Activated CD4-positive, alpha-beta memory T cell treated with anti-CD3 and anti-CD28 coated beads, Interleukin-2, amount 10 ng/mL, durations not matched to agents 7 days and 5 days (primary cell): ENCODE data around the gene SLC19A2. TPM values are rescaled to one million over a fixed set of nuclear protein-coding genes. Genes with fewer than 3 reads are reported as not detected.
A peak's percentile ranks its signal among the peaks of the same experiment; 100 is the strongest.
"Not testable (repeated sequence)": the region's sequence is repeated elsewhere in the genome, so short reads cannot be mapped to it uniquely, and the experiment has no call there.

Source experiments
- CTCF ChIA-PET: fragments of 350-600 bp; sonication (Branson Sonifier 250); formaldehyde crosslinking; loops from one replicate; lab custom pipeline; 2021; ENCODE audit warnings: antibody characterized with exemption, inconsistent platforms; lab: Charles Lee
- POLR2A ChIA-PET: fragments of 350-600 bp; sonication (Branson Sonifier 250); formaldehyde crosslinking; loops from one replicate; lab custom pipeline; 2021; ENCODE audit warnings: antibody characterized with exemption; lab: Charles Lee
- DNase-seq: peaks from one replicate; pipeline ENCODE4 v3.0.0-alpha.2; 2020
- H3K27ac Mint-ChIP-seq: one replicate; pipeline ENCODE4 v1.8.0; 2021; ENCODE audit warnings: mild to moderate bottlenecking, mixed read lengths
- H3K27me3 Mint-ChIP-seq: one replicate; pipeline ENCODE4 v1.8.0; 2021; ENCODE audit warnings: mixed read lengths
- H3K36me3 Mint-ChIP-seq: one replicate; pipeline ENCODE4 v1.8.0; 2021; ENCODE audit warnings: low read depth, mixed read lengths
- H3K4me1 Mint-ChIP-seq: one replicate; pipeline ENCODE4 v1.8.0; 2021; ENCODE audit warnings: mixed read lengths
- H3K4me3 Mint-ChIP-seq: one replicate; pipeline ENCODE4 v1.8.0; 2021; ENCODE audit warnings: mild to moderate bottlenecking, mixed read lengths
- H3K9me3 Mint-ChIP-seq: one replicate; pipeline ENCODE4 v1.8.0; 2021; ENCODE audit warnings: mixed read lengths
- total RNA-seq, 2 experiments: library from RNA; stranded (reverse); gene quantifications; one replicate each; pipeline ENCODE4 v1.2.3, GENCODE V29; 2021

The SLC19A2 gene
- total RNA-seq, 2 experiments from 2014 or later, result 6.7 to 6.8 TPM

- no peak for DNase-seq
- Mint-ChIP-seq H3K27me3 (no peaks in the 10 kb centered on the region), H3K4me1 (no peaks in the 10 kb centered on the region), H3K4me3 (no peak overlapping the region), H3K36me3 (peaks cover 32% of the 10 kb centered on the region), H3K9me3 (no peaks in the 10 kb centered on the region), H3K27ac (no peak overlapping the region)
- ChIA-PET POLR2A (no interaction called here), CTCF (no interaction called here)
These were observed 35.5 kb upstream of the SLC19A2 start for GRCh38 chr1:169521226-169521625.

GRCh38 chr1:169517558-169518186, 31.9 kb upstream of the SLC19A2 start:
- no peaks in the 10 kb centered on the region for H3K4me1 Mint-ChIP-seq
- H3K36me3 Mint-ChIP-seq, result peaks cover 46% of the 10 kb centered on the region
- H3K27me3 Mint-ChIP-seq, result no peaks in the 10 kb centered on the region
- ChIA-PET POLR2A (no interaction called here), CTCF (no interaction called here)
- H3K9me3 Mint-ChIP-seq, result no peaks in the 10 kb centered on the region
- no peak for DNase-seq
- no peak overlapping the region for H3K4me3 Mint-ChIP-seq
- H3K27ac Mint-ChIP-seq, result no peak overlapping the region

DNA sequence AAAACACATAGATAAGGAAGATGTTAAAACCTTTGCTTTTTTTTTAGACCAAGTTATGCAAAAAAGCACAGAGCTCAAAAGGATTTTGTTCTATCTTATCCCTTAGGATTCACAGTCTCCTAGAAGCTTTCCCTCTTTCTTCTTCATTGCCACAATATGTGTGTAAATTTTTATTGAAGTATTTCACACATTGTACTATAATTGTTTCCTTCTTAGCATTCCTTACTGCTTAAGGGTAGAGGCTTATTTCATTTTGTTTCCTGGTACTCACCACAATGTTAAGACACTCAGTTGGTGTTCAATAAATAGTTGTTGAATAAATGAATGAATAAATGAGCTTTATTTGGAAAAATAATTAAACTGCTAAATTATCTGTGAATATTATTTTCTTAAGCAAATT, 29.9 kb upstream of the SLC19A2 start:
- H3K36me3 Mint-ChIP-seq, result peaks cover 44% of the 10 kb centered on the region
- no peaks in the 10 kb centered on the region for H3K4me1 Mint-ChIP-seq
- ChIA-PET POLR2A (no interaction called here), CTCF (no interaction called here)
- no peak overlapping the region for H3K4me3 Mint-ChIP-seq
- H3K27ac Mint-ChIP-seq, result no peak overlapping the region
- no peaks in the 10 kb centered on the region for H3K9me3 Mint-ChIP-seq
- no peak for DNase-seq
- no peaks in the 10 kb centered on the region for H3K27me3 Mint-ChIP-seq

DNA sequence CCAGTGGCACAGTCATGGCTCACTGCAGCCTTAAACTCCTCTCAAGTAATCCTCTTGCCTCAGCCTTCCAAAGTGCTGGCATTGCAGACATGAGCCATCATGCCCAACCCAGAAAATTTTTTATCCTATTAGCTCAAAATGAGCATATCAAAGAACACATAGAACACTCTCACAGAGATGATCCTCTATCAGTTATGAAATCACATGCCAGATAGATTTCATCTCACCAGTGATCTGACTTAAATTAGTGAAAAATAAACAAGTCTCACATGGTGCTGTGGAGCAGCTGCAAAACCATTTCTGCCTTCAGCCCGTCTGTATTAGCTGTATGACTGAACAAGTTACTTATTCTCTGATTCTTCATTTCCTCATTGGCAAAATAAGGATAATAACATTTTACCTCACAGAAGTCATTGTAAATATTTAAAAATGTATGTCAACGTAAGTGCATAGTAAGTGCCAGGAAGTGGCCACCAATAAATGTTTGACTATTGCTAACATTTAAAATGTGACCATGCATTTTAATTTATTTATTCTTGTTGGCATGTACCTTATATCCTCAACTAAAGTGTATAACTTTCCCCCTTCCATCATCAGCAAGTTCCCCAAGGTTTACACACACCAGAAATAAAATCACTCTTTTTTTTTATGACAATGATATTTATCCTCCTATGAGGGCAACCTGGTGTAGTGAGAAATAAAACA, 29.0 kb upstream of the SLC19A2 start:
- CTCF ChIA-PET, result no interaction called here
- no peak for DNase-seq
- Mint-ChIP-seq H3K27me3 (no peaks in the 10 kb centered on the region), H3K9me3 (no peaks in the 10 kb centered on the region), H3K4me3 (no peak overlapping the region), H3K36me3 (peaks cover 39% of the 10 kb centered on the region), H3K4me1 (peaks cover 1% of the 10 kb centered on the region), H3K27ac (no peak overlapping the region)
- POLR2A ChIA-PET, result no interaction called here

- ChIA-PET POLR2A (no interaction called here), CTCF (no interaction called here)
- Mint-ChIP-seq H3K36me3 (peaks cover 29% of the 10 kb centered on the region), H3K4me1 (peaks cover 13% of the 10 kb centered on the region), H3K27ac (no peak overlapping the region), H3K4me3 (no peak overlapping the region), H3K27me3 (no peaks in the 10 kb centered on the region), H3K9me3 (no peaks in the 10 kb centered on the region)
- DNase-seq, result no peak
These were observed 27.5 kb upstream of the SLC19A2 start for GRCh38 chr1:169513208-169513607.

GRCh38 chr1:169511316-169512005, 25.7 kb upstream of the SLC19A2 start:
- Mint-ChIP-seq H3K36me3 (peaks cover 20% of the 10 kb centered on the region), H3K4me3 (no peak overlapping the region), H3K9me3 (no peaks in the 10 kb centered on the region), H3K27ac (no peak overlapping the region), H3K4me1 (peaks cover 14% of the 10 kb centered on the region), H3K27me3 (no peaks in the 10 kb centered on the region)
- POLR2A ChIA-PET, result no interaction called here
- CTCF ChIA-PET, result interaction anchor here (0.6 to 0.7 kb wide), 2 partner anchors 35 to 439 kb away, joined by 3 to 4 read pairs; no protein-coding TSS in a partner anchor
- DNase-seq, result no peak

DNA sequence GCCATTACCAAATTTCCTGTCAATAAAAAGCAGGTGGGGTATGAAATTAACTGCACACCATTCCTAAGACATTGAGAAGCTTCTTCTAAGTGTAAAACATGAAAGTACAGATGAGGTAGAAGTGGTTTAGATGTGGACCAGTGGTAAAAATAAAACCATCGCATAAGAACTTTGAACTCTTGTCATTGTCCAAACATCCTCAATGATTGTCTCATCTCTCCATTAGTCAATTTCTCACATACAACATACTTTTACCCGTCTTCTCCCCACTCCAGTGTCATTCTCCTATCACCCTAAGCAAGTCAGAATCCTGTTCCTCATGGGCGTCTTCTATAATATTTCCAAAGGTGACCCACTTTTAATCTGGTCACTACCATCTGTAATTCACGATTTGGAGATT, 24.3 kb upstream of the SLC19A2 start:
- ChIA-PET CTCF (interaction anchor here (0.8 kb wide), 1 partner anchor 906 kb away, joined by 3 read pairs; no protein-coding TSS in a partner anchor), POLR2A (interaction anchor here (1.1 kb wide), 1 partner anchor 18 kb away, joined by 4 read pairs; no protein-coding TSS in a partner anchor)
- Mint-ChIP-seq H3K36me3 (peaks cover 10% of the 10 kb centered on the region), H3K27me3 (no peaks in the 10 kb centered on the region), H3K9me3 (no peaks in the 10 kb centered on the region), H3K4me3 (no peak overlapping the region), H3K27ac (no peak overlapping the region), H3K4me1 (peaks cover 14% of the 10 kb centered on the region)
- no peak for DNase-seq

DNA sequence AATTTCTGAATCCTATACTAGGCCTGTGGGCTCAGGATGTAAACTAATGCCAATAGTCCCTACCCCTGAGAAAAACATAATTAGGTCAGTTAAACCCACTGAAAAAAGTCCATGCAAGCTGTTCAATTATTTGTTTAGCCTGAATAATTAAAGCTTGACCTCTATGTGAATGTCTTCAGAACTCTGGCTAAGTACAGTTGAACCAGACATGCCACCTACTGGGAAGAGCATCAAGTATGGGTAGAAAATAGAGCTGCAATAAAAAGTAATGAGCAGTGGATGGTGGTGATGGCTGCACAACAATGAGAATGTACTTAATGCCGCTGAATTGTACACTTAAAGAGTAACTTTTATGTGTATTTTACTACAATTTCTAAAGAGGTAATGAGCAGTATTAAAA, 23.6 kb upstream of the SLC19A2 start:
- Mint-ChIP-seq H3K4me3 (no peak overlapping the region), H3K9me3 (no peaks in the 10 kb centered on the region), H3K27ac (no peak overlapping the region), H3K27me3 (no peaks in the 10 kb centered on the region), H3K36me3 (peaks cover 6% of the 10 kb centered on the region), H3K4me1 (peaks cover 14% of the 10 kb centered on the region)
- no peak for DNase-seq
- ChIA-PET CTCF (interaction anchor here (0.8 kb wide), 1 partner anchor 906 kb away, joined by 3 read pairs; no protein-coding TSS in a partner anchor), POLR2A (interaction anchor here (1.1 kb wide), 1 partner anchor 17 kb away, joined by 4 read pairs; no protein-coding TSS in a partner anchor)

GRCh38 chr1:169508432-169509338, 22.9 kb upstream of the SLC19A2 start:
- ChIA-PET CTCF (interaction anchor here (1.0 to 1.4 kb wide), 3 partner anchors 23 to 905 kb away, joined by 3 read pairs; no protein-coding TSS in a partner anchor), POLR2A (no interaction called here)
- Mint-ChIP-seq H3K36me3 (peaks cover 4% of the 10 kb centered on the region), H3K9me3 (peaks cover under 1% of the 10 kb centered on the region), H3K4me3 (no peak overlapping the region), H3K27me3 (no peaks in the 10 kb centered on the region), H3K4me1 (peaks cover 14% of the 10 kb centered on the region), H3K27ac (peak overlapping the region; percentile 56)
- DNase-seq, result no peak

DNA sequence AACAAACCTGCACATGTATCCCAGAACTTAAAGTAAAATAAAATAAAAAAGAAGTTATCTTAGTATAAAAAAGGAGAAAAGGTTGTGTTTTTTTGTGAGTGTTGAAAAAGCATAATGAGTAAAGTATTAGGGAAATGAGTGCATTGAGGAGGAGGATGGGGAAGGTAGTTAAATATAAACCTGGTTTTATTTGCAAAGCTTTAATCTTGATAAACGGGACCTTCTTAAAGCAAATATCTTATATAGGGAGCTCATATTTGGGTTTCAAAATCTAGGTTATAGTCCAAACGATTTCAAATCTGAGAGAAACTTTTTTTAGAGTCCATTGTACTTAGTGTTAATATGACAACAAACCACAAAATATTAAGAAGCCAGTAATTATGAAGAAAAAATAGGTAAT, 21.7 kb upstream of the SLC19A2 start:
- peaks cover 3% of the 10 kb centered on the region for H3K9me3 Mint-ChIP-seq
- peaks cover 14% of the 10 kb centered on the region for H3K4me1 Mint-ChIP-seq
- no peaks in the 10 kb centered on the region for H3K27me3 Mint-ChIP-seq
- CTCF ChIA-PET, result interaction anchor here (1.0 to 1.4 kb wide), 3 partner anchors 21 to 904 kb away, joined by 3 read pairs; no protein-coding TSS in a partner anchor
- H3K4me3 Mint-ChIP-seq, result no peak overlapping the region
- POLR2A ChIA-PET, result no interaction called here
- no peaks in the 10 kb centered on the region for H3K36me3 Mint-ChIP-seq
- no peak for DNase-seq
- no peak overlapping the region for H3K27ac Mint-ChIP-seq

DNA sequence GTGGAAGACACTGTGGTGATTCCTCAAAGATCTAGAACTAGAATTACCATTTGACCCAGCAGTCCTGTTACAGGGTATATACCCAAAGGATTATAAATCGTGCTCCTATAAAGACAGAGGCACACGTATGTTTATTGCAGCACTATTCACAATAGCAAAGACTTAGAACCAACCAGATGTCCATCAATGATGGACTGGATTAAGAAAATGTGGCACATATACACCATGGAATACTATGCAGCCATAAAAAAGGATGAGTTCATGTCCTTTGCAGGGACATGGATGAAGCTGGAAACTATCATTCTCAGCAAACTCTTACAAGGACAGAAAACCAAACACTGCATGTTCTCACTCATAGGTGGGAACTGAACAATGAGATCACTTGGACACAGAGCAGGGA, 17.9 kb upstream of the SLC19A2 start:
- H3K4me3 Mint-ChIP-seq, DNase-seq, H3K36me3 Mint-ChIP-seq, CTCF ChIA-PET, H3K4me1 Mint-ChIP-seq, POLR2A ChIA-PET, H3K27me3 Mint-ChIP-seq, H3K27ac Mint-ChIP-seq: not testable (repeated sequence)
- H3K9me3 Mint-ChIP-seq, result peaks cover 13% of the 10 kb centered on the region

GRCh38 chr1:169499807-169500206, 14.1 kb upstream of the SLC19A2 start:
- ChIA-PET POLR2A (no interaction called here), CTCF (no interaction called here)
- no peak for DNase-seq
- H3K4me3 Mint-ChIP-seq, result no peak overlapping the region
- peaks cover 18% of the 10 kb centered on the region for H3K36me3 Mint-ChIP-seq
- no peaks in the 10 kb centered on the region for H3K27me3 Mint-ChIP-seq
- peaks cover 12% of the 10 kb centered on the region for H3K4me1 Mint-ChIP-seq
- peaks cover 22% of the 10 kb centered on the region for H3K9me3 Mint-ChIP-seq
- no peak overlapping the region for H3K27ac Mint-ChIP-seq
